Right lung (tissue), 10 donors: ENCODE data around the gene CDR2. TPM values are rescaled to one million over a fixed set of nuclear protein-coding genes. Genes with fewer than 3 reads are reported as not detected.
"Not testable (repeated sequence)": the region's sequence is repeated elsewhere in the genome, so short reads cannot be mapped to it uniquely, and the experiment has no call there.

Experiments
- DNase-seq, 2 donors: peaks; one replicate each; pipeline ENCODE4 v3.0.0-alpha.2; 2013
- long read RNA-seq, 8 donors: transcript quantifications; one replicate each; lab custom pipeline, GENCODE V29; 2026
- polyA plus RNA-seq, 5 donors: library from polyadenylated mRNA; unstranded; fragments of 120-200 nt; gene quantifications; one replicate each; pipeline versions ENCODE4 v1.2.1 to v1.2.3, GENCODE V29; 2013; ENCODE audit warnings: inconsistent platforms in 1 of 5, low replicate concordance in 1 of 5; ENCODE audit not compliant: insufficient read length in 5 of 5, insufficient read depth in 1 of 5

CDR2 gene
- 10 to 100 TPM; 23.1 to 31.8 (median 27.3) TPM for polyA plus RNA-seq
- long read RNA-seq, donor 1, partial matches to known transcripts: 0 of 2 reads
- long read RNA-seq, donor 1, other reads (novel, unspliced or antisense): 0 of 2 reads
- long read RNA-seq, donor 2, transcript CDR2-201 (5 exons, 2,702 nt): major isoform, 5 of 9 reads
- long read RNA-seq, donor 2, partial matches to known transcripts: 0 of 9 reads
- long read RNA-seq, donor 2, other reads (novel, unspliced or antisense): 0 of 9 reads
- long read RNA-seq, donor 3, partial matches to known transcripts: 0 of 5 reads
- long read RNA-seq, donor 3, other reads (novel, unspliced or antisense): 0 of 5 reads
- long read RNA-seq, donor 4, partial matches to known transcripts: 0 of 4 reads
- long read RNA-seq, donor 4, other reads (novel, unspliced or antisense): 0 of 4 reads
- long read RNA-seq, donor 5, transcript CDR2-201 (5 exons, 2,702 nt): major isoform, 5 of 10 reads
- long read RNA-seq, donor 5, partial matches to known transcripts: 5 of 10 reads
- long read RNA-seq, donor 5, other reads (novel, unspliced or antisense): 0 of 10 reads
- long read RNA-seq, donor 6, transcript CDR2-201 (5 exons, 2,702 nt): major isoform, 5 of 6 reads
- long read RNA-seq, donor 6, partial matches to known transcripts: 0 of 6 reads
- long read RNA-seq, donor 6, other reads (novel, unspliced or antisense): 0 of 6 reads
- long read RNA-seq, donor 7, partial matches to known transcripts: 0 of 3 reads
- long read RNA-seq, donor 7, other reads (novel, unspliced or antisense): 0 of 3 reads
- long read RNA-seq, donor 8, partial matches to known transcripts: 0 of 1 reads
- long read RNA-seq, donor 8, other reads (novel, unspliced or antisense): 0 of 1 reads

- DNase-seq: peak; percentile 95 to 97
These were observed at the start of gene CDR2 for GRCh38 chr16:22374311-22375116. CDR2 (minus strand) TSS chr16:22374619; CDS start chr16:22374309, 310 bp downstream.

GRCh38 chr16:22423716-22424115 is 49.3 kb upstream of the CDR2 start:
- DNase-seq: no peak

GRCh38 chr16:22421136-22421535 is 46.7 kb upstream of the CDR2 start:
- DNase-seq: no peak

GRCh38 chr16:22420606-22421135 is 46.3 kb upstream of the CDR2 start:
- no peak for DNase-seq

- DNase-seq: no peak
These were observed 45.5 kb upstream of the CDR2 start for GRCh38 chr16:22419908-22420307.

- no peak for DNase-seq
These were observed 44.4 kb upstream of the CDR2 start for GRCh38 chr16:22418826-22419225.

GRCh38 chr16:22417798-22418197 is 43.4 kb upstream of the CDR2 start:
- DNase-seq: not testable (repeated sequence)

GRCh38 chr16:22417019-22417418 is 42.6 kb upstream of the CDR2 start:
- no peak for DNase-seq

- DNase-seq: no peak
These were observed 39.4 kb upstream of the CDR2 start for GRCh38 chr16:22413819-22414218.

GRCh38 chr16:22407486-22407885 is 33.1 kb upstream of the CDR2 start:
- DNase-seq: no peak

GRCh38 chr16:22402191-22402590 is 27.8 kb upstream of the CDR2 start:
- DNase-seq: no peak

- no peak for DNase-seq
These were observed 26.5 kb upstream of the CDR2 start for GRCh38 chr16:22400900-22401299.

GRCh38 chr16:22397931-22398330 is 23.5 kb upstream of the CDR2 start:
- no peak for DNase-seq

GRCh38 chr16:22397464-22397863 is 23.0 kb upstream of the CDR2 start:
- DNase-seq: peak in 1 of 2 donors; percentile 4

GRCh38 chr16:22395960-22396359 is 21.5 kb upstream of the CDR2 start:
- DNase-seq: no peak

GRCh38 chr16:22394121-22394520 is 19.7 kb upstream of the CDR2 start:
- no peak for DNase-seq

GRCh38 chr16:22388101-22388644 is 13.8 kb upstream of the CDR2 start:
- DNase-seq: no peak

GRCh38 chr16:22386976-22387375 is 12.6 kb upstream of the CDR2 start:
- DNase-seq: peak; percentile 71 to 75

GRCh38 chr16:22385196-22385595 is 10.8 kb upstream of the CDR2 start:
- peak in 1 of 2 donors; percentile 32 for DNase-seq

GRCh38 chr16:22383827-22384226 is 9.4 kb upstream of the CDR2 start:
- DNase-seq: no peak

- DNase-seq: no peak
These were observed 7.0 kb upstream of the CDR2 start for GRCh38 chr16:22381392-22381791.
